Ovary (tissue), 9 donors: ENCODE data around the gene HERPUD1. TPM values are rescaled to one million over a fixed set of nuclear protein-coding genes. Genes with fewer than 3 reads are reported as not detected.
"Not testable (repeated sequence)": the region's sequence is repeated elsewhere in the genome, so short reads cannot be mapped to it uniquely, and the experiment has no call there.

Experiments
- DNase-seq, 5 donors: peaks; one replicate each; pipeline ENCODE4 v3.0.0-alpha.2; 2019 to 2020
- H3K27ac ChIP-seq, 2 donors: fragments of 200-600 bp; one replicate each; pipeline versions ENCODE4 v1.5.1 to v1.8.0; 2019 to 2022
- H3K27me3 ChIP-seq: fragments of 200-600 bp; one replicate; pipeline ENCODE4 v1.8.0; 2022
- H3K36me3 ChIP-seq: fragments of 200-600 bp; sonication (generic); one replicate; pipeline ENCODE4 v1.5.1; 2019
- H3K4me1 ChIP-seq: one replicate; pipeline ENCODE4 v1.8.1; 2013; ENCODE audit warnings: mild to moderate bottlenecking, moderate library complexity; ENCODE audit not compliant: insufficient read depth
- H3K4me3 ChIP-seq: fragments of 200-600 bp; sonication (generic); one replicate; pipeline ENCODE4 v1.5.1; 2017
- H3K9me3 ChIP-seq, 2 donors: fragments of 200-600 bp in 1 of 2; sonication (generic) in 1 of 2; one replicate each; pipeline versions ENCODE4 v1.5.1 to v1.8.1; 2013 to 2019; ENCODE audit warnings: mild to moderate bottlenecking in 1 of 2, moderate library complexity in 1 of 2
- CTCF ChIP-seq, 3 donors: fragments of 450-650 bp in 2 of 3; fragments of 200-600 bp in 1 of 3; IDR thresholded peaks; one replicate each; pipeline versions ENCODE4 v1.5.1 to v1.8.0; 2016 to 2022; ENCODE audit warnings: antibody characterized with exemption in 3 of 3, mild to moderate bottlenecking in 1 of 3
- EP300 ChIP-seq: sonication (generic); formaldehyde crosslinking; IDR thresholded peaks from one replicate; pipeline ENCODE4 v1.6.1; 2017; ENCODE audit warnings: antibody characterized with exemption
- POLR2A ChIP-seq: fragments of 450-650 bp; IDR thresholded peaks from one replicate; pipeline ENCODE4 v1.6.1; 2017; ENCODE audit warnings: antibody characterized with exemption, mild to moderate bottlenecking, moderate library complexity
- WGBS, 3 donors: extraction: QIAGEN DNeasy Blood & Tissue Kit in 1 of 3; methylation state at CpG; one replicate each; pipeline versions ENCODE4 v1.1.5 to v1.1.7; 2013 to 2017; 5-methylcytosine and 5-hydroxymethylcytosine counted together
- intact Hi-C, 4 donors: fragments of 100-400 bp; cut with DNase I; formaldehyde crosslinking; loops; one replicate each; pipeline versions ENCODE4 v1.11.0 to v1.15.1; 2022 to 2023
- polyA plus RNA-seq, 2 donors: library from polyadenylated mRNA; stranded (reverse); fragments of 200-250 nt in 1 of 2; fragments of 350-450 nt in 1 of 2; fragmentation: Illumina TruSeq in 1 of 2; extraction: RNeasy Lipid Tissue Mini Kit (QIAGEN cat#74804) in 1 of 2; gene quantifications; one replicate each; pipeline ENCODE4 v1.2.3, GENCODE V29; 2013 to 2014
- total RNA-seq, 7 donors: library from RNA; depleted of rRNA in 2 of 7; stranded (reverse); fragments of >200 nt in 2 of 7; fragmentation: NEBNext Ultra II Directional in 3 of 7; extraction: Animal tissue kit (Norgen Biotek cat#: 25700) in 3 of 7; gene quantifications; one replicate each; pipeline versions ENCODE4 v1.1.0 to v1.2.4, GENCODE V29; 2016 to 2023
- donor health status: DM: no; HTN: no; CAD: no; lungs with moderate emphysema.
- donor health status: DM: no; HTN: no; CAD: no.
- donor health status: Bipolar disorder and iron deficiency.
- donor health status: DM: yes; HTN: yes; CAD: no.
- donor health status: DM: no; HTN: no; CAD: no.
- donor health status: DM: yes; HTN: yes; CAD: no.

Gene HERPUD1
- total and polyA plus RNA-seq, 9 donors, result 95.4 to 299 (median 192) TPM

- intact Hi-C loops, result loop anchor here in 1 of 4 donors (5.0 kb wide), 1 partner anchor 379 kb away; the partner anchor contains the start of gene MT2A
- TF ChIP-seq CTCF (IDR thresholded peaks at IDR 0.05), result no peak
- no peak for TF ChIP-seq EP300
- TF ChIP-seq POLR2A, result no peak
- H3K9me3 ChIP-seq, result no peaks in the 10 kb centered on the region
- H3K4me1 ChIP-seq, result peaks cover 16% of the 10 kb centered on the region
- 69 to 83% (median 79%) methylated on average over 2 of the region's 2 CpGs for WGBS, 3 donors
- DNase-seq, result no peak
- H3K27me3 ChIP-seq, result no peaks in the 10 kb centered on the region
- no peak overlapping the region for H3K27ac ChIP-seq
- H3K4me3 ChIP-seq, result no peak overlapping the region
- no peaks in the 10 kb centered on the region for H3K36me3 ChIP-seq
Observed at GRCh38 chr16:56985962-56986360, 54.0 kb downstream of the HERPUD1 start.

GRCh38 chr16:56986361-56986760, 54.4 kb downstream of the HERPUD1 start:
- no peak for DNase-seq
- Histone ChIP-seq H3K27me3 (no peaks in the 10 kb centered on the region), H3K4me1 (peaks cover 16% of the 10 kb centered on the region), H3K27ac (no peak overlapping the region), H3K9me3 (no peaks in the 10 kb centered on the region), H3K36me3 (no peaks in the 10 kb centered on the region), H3K4me3 (no peak overlapping the region)
- no peak for TF ChIP-seq POLR2A
- TF ChIP-seq EP300, result no peak
- no peak for TF ChIP-seq CTCF (IDR thresholded peaks at IDR 0.05)
- intact Hi-C loops, result loop anchor here in 1 of 4 donors (5.0 kb wide), 1 partner anchor 379 kb away; the partner anchor contains the start of gene MT2A
- 30 to 85% (median 73%) methylated on average over 1 of the region's 1 CpG for WGBS, 3 donors

GRCh38 chr16:56986908-56987307, 55.0 kb downstream of the HERPUD1 start:
- not testable (repeated sequence) for DNase-seq, H3K36me3 ChIP-seq, H3K9me3 ChIP-seq, H3K27ac ChIP-seq, H3K4me3 ChIP-seq, H3K27me3 ChIP-seq
- H3K4me1 ChIP-seq, result peaks cover 17% of the 10 kb centered on the region
- 89 to 93% (median 91%) methylated on average over 4 of the region's 4 CpGs for WGBS, 3 donors
- intact Hi-C loops, result loop anchor here in 1 of 4 donors (5.0 kb wide), 1 partner anchor 380 kb away; the partner anchor contains the start of gene MT2A

- TF ChIP-seq POLR2A (no peak), EP300 (no peak), CTCF (IDR thresholded peaks at IDR 0.05) (no peak)
- intact Hi-C loops, result loop anchor here in 1 of 4 donors (5.0 kb wide), 1 partner anchor 380 kb away; the partner anchor contains the start of gene MT2A
- Histone ChIP-seq H3K36me3 (no peaks in the 10 kb centered on the region), H3K27me3 (no peaks in the 10 kb centered on the region), H3K4me3 (no peak overlapping the region), H3K9me3 (no peaks in the 10 kb centered on the region), H3K4me1 (peaks cover 17% of the 10 kb centered on the region), H3K27ac (peak overlapping the region in 1 of 2 donors; percentile 86)
- 95 to 98% (median 98%) methylated on average over 2 of the region's 2 CpGs for WGBS, 3 donors
- no peak for DNase-seq
Observed at GRCh38 chr16:56987692-56988091, 55.8 kb downstream of the HERPUD1 start.

GRCh38 chr16:56988161-56988947, 56.4 kb downstream of the HERPUD1 start:
- peak overlapping the region; percentile 65 for H3K4me3 ChIP-seq
- no peaks in the 10 kb centered on the region for H3K27me3 ChIP-seq
- no peak for TF ChIP-seq POLR2A
- TF ChIP-seq EP300, result no peak
- TF ChIP-seq CTCF (IDR thresholded peaks at IDR 0.05), result no peak
- intact Hi-C loops, result loop anchor here in 1 of 4 donors (5.0 kb wide), 1 partner anchor 381 kb away; the partner anchor contains the start of gene MT2A
- peak in 3 of 5 donors; percentile 30 to 34 (median 32) for DNase-seq
- H3K36me3 ChIP-seq, result no peaks in the 10 kb centered on the region
- peak overlapping the region; percentile 73 to 86 for H3K27ac ChIP-seq
- peaks cover 17% of the 10 kb centered on the region for H3K4me1 ChIP-seq
- WGBS, 3 donors, result 75 to 80% (median 80%) methylated on average over 6 of the region's 6 CpGs
- H3K9me3 ChIP-seq, result no peaks in the 10 kb centered on the region
